HEK293 (cell line): Measurements from ENCODE around the gene KIF1A.

Experiments used
- KLF1 ChIP-seq: fragments of 450-650 bp; formaldehyde crosslinking; IDR thresholded peaks from 2 replicates; pipeline ENCODE4 v1.5.1; 2016; ENCODE audit warnings: missing biosample characterization, missing genetic modification characterization
- ZBTB49 ChIP-seq: fragments of 450-650 bp; formaldehyde crosslinking; IDR thresholded peaks from 2 replicates; pipeline ENCODE4 v1.5.1; 2016; ENCODE audit warnings: missing biosample characterization, missing genetic modification characterization, low read depth
- ZFP69B ChIP-seq: fragments of 450-650 bp; formaldehyde crosslinking; IDR thresholded peaks from 2 replicates; pipeline ENCODE4 v1.5.1; 2016; ENCODE audit warnings: missing biosample characterization, missing genetic modification characterization
- ZNF37A ChIP-seq: fragments of 450-650 bp; IDR thresholded peaks from 2 replicates; pipeline ENCODE4 v1.5.1; 2018; ENCODE audit warnings: missing biosample characterization, missing genetic modification characterization
- ZNF558 ChIP-seq: fragments of 450-650 bp; formaldehyde crosslinking; IDR thresholded peaks from 2 replicates; pipeline ENCODE4 v1.5.1; 2016; ENCODE audit warnings: missing biosample characterization, missing genetic modification characterization
- ZNF596 ChIP-seq: fragments of 450-650 bp; IDR thresholded peaks from 2 replicates; pipeline ENCODE4 v1.5.0; 2018; ENCODE audit warnings: missing biosample characterization, mild to moderate bottlenecking, missing genetic modification characterization, moderate library complexity
- ZNF843 ChIP-seq: fragments of 450-650 bp; formaldehyde crosslinking; IDR thresholded peaks from 2 replicates; pipeline ENCODE4 v1.5.1; 2016; ENCODE audit warnings: missing biosample characterization, missing genetic modification characterization
- TF ChIP-seq, protein P1 (sequence below): fragments of 450-650 bp; formaldehyde crosslinking; IDR thresholded peaks from 2 replicates; pipeline ENCODE4 v1.5.1; 2016; ENCODE audit warnings: missing biosample characterization, missing genetic modification characterization
- TF ChIP-seq, protein P2 (sequence below): fragments of 450-650 bp; formaldehyde crosslinking; IDR thresholded peaks from 2 replicates; pipeline ENCODE4 v1.5.1; 2017; ENCODE audit warnings: missing biosample characterization, missing genetic modification characterization
- TF ChIP-seq, protein P3 (sequence below): fragments of 450-650 bp; formaldehyde crosslinking; IDR thresholded peaks from 2 replicates; pipeline ENCODE4 v1.5.1; 2016; ENCODE audit warnings: missing biosample characterization, missing genetic modification characterization
- TF ChIP-seq, protein P4 (sequence below): sonication (generic); formaldehyde crosslinking; IDR thresholded peaks from 2 replicates; pipeline ENCODE4 v1.8.1; 2022; ENCODE audit warnings: mild to moderate bottlenecking, moderate library complexity, missing genetic modification reagents
- TF ChIP-seq, protein P5 (sequence below): IDR thresholded peaks from 2 replicates; pipeline ENCODE4 v1.6.1; 2011; ENCODE audit warnings: mild to moderate bottlenecking, low read depth, low read length, borderline replicate concordance

DNA sequence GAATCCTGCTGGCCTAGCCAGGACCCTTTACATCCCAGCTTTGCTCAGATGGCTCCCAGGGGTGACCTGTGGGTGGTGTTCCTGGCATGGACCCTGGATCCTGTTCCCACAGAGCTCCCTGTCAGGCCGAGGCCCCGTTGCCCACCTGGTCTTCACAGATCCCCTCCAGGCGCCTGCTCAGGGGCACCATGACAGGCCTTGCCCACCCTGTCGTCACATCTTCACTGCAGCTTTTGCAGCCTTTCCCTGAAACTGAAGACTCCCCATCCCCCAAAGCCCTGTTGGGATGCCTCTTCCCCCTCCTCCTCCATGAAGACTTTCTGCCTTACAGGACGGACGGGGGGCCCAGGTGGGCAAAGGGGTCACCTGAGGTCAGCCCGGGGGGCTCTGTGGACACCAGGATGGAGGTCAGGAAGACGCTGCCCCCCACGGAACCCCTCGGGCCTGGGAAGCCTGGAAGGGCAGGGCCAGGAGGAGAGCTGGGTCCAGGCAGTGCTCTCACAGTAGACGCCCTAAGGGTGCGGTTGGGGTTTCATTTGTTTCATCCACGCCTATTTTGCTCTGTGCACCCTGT lies 13.0 kb upstream of the KIF1A start:
- TF ChIP-seq, protein P1, sequence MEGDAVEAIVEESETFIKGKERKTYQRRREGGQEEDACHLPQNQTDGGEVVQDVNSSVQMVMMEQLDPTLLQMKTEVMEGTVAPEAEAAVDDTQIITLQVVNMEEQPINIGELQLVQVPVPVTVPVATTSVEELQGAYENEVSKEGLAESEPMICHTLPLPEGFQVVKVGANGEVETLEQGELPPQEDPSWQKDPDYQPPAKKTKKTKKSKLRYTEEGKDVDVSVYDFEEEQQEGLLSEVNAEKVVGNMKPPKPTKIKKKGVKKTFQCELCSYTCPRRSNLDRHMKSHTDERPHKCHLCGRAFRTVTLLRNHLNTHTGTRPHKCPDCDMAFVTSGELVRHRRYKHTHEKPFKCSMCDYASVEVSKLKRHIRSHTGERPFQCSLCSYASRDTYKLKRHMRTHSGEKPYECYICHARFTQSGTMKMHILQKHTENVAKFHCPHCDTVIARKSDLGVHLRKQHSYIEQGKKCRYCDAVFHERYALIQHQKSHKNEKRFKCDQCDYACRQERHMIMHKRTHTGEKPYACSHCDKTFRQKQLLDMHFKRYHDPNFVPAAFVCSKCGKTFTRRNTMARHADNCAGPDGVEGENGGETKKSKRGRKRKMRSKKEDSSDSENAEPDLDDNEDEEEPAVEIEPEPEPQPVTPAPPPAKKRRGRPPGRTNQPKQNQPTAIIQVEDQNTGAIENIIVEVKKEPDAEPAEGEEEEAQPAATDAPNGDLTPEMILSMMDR (tag by site-specific recombination): no peak
- TF ChIP-seq, protein P2, sequence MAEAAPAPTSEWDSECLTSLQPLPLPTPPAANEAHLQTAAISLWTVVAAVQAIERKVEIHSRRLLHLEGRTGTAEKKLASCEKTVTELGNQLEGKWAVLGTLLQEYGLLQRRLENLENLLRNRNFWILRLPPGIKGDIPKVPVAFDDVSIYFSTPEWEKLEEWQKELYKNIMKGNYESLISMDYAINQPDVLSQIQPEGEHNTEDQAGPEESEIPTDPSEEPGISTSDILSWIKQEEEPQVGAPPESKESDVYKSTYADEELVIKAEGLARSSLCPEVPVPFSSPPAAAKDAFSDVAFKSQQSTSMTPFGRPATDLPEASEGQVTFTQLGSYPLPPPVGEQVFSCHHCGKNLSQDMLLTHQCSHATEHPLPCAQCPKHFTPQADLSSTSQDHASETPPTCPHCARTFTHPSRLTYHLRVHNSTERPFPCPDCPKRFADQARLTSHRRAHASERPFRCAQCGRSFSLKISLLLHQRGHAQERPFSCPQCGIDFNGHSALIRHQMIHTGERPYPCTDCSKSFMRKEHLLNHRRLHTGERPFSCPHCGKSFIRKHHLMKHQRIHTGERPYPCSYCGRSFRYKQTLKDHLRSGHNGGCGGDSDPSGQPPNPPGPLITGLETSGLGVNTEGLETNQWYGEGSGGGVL (tag by site-specific recombination): no peak
- TF ChIP-seq, protein P3, sequence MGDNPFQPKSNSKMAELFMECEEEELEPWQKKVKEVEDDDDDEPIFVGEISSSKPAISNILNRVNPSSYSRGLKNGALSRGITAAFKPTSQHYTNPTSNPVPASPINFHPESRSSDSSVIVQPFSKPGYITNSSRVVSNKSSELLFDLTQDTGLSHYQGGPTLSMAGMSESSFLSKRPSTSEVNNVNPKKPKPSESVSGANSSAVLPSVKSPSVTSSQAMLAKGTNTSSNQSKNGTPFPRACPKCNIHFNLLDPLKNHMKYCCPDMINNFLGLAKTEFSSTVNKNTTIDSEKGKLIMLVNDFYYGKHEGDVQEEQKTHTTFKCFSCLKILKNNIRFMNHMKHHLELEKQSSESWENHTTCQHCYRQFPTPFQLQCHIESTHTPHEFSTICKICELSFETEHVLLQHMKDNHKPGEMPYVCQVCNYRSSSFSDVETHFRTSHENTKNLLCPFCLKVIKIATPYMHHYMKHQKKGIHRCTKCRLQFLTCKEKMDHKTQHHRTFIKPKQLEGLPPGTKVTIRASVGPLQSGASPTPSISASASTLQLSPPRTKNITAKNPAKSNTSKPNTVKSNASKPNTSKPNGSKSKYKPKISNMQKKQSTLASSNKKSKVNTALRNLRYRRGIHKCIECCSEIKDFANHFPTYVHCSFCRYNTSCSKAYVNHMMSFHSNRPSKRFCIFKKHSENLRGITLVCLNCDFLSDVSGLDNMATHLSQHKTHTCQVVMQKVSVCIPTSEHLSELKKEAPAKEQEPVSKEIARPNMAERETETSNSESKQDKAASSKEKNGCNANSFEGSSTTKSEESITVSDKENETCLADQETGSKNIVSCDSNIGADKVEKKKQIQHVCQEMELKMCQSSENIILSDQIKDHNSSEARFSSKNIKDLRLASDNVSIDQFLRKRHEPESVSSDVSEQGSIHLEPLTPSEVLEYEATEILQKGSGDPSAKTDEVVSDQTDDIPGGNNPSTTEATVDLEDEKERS (tag by site-specific recombination): no peak
- TF ChIP-seq ZNF843 (tag by site-specific recombination) (no peak), ZNF37A (tag by site-specific recombination) (no peak), ZFP69B (tag by site-specific recombination) (no peak), ZNF558 (tag by site-specific recombination) (no peak), ZNF596 (no peak), KLF1 (tag by site-specific recombination) (no peak), ZBTB49 (no peak)
- TF ChIP-seq, protein P4, sequence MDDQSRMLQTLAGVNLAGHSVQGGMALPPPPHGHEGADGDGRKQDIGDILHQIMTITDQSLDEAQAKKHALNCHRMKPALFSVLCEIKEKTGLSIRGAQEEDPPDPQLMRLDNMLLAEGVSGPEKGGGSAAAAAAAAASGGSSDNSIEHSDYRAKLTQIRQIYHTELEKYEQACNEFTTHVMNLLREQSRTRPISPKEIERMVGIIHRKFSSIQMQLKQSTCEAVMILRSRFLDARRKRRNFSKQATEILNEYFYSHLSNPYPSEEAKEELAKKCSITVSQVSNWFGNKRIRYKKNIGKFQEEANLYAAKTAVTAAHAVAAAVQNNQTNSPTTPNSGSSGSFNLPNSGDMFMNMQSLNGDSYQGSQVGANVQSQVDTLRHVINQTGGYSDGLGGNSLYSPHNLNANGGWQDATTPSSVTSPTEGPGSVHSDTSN: no peak
- TF ChIP-seq, protein P5, sequence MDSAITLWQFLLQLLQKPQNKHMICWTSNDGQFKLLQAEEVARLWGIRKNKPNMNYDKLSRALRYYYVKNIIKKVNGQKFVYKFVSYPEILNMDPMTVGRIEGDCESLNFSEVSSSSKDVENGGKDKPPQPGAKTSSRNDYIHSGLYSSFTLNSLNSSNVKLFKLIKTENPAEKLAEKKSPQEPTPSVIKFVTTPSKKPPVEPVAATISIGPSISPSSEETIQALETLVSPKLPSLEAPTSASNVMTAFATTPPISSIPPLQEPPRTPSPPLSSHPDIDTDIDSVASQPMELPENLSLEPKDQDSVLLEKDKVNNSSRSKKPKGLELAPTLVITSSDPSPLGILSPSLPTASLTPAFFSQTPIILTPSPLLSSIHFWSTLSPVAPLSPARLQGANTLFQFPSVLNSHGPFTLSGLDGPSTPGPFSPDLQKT: no peak
